ENCODE data around the gene CDKAL1.

DNA sequence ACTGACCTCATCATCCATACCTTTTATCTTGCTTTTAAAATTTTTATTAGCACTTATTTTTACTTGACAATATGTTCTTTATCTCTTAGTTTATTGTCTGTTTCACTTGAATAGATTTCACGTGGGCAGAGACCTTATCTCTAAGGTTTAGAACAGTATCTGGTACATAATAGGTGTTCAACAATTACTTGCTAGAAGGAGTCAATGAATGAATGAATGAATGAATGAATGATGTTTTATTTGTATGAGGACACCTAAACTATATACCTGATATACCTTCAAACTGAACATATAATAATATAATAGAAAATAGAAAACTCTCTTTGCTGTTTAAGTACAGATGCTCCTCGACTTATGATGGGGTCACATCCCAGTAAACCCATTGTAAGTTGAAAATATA is 412.6 kb downstream of the CDKAL1 start:
- TF ChIP-seq EZH2 (conservative IDR thresholded peaks at IDR 0.05; ENCODE audit: low read depth, low read length): no peak
- TF ChIP-seq ZNF142 (CRISPR knock-in tag; IDR thresholded peaks at IDR 0.05): no peak
- TF ChIP-seq JUND (CRISPR knock-in tag; IDR thresholded peaks at IDR 0.05): no peak
- TF ChIP-seq, protein P1, sequence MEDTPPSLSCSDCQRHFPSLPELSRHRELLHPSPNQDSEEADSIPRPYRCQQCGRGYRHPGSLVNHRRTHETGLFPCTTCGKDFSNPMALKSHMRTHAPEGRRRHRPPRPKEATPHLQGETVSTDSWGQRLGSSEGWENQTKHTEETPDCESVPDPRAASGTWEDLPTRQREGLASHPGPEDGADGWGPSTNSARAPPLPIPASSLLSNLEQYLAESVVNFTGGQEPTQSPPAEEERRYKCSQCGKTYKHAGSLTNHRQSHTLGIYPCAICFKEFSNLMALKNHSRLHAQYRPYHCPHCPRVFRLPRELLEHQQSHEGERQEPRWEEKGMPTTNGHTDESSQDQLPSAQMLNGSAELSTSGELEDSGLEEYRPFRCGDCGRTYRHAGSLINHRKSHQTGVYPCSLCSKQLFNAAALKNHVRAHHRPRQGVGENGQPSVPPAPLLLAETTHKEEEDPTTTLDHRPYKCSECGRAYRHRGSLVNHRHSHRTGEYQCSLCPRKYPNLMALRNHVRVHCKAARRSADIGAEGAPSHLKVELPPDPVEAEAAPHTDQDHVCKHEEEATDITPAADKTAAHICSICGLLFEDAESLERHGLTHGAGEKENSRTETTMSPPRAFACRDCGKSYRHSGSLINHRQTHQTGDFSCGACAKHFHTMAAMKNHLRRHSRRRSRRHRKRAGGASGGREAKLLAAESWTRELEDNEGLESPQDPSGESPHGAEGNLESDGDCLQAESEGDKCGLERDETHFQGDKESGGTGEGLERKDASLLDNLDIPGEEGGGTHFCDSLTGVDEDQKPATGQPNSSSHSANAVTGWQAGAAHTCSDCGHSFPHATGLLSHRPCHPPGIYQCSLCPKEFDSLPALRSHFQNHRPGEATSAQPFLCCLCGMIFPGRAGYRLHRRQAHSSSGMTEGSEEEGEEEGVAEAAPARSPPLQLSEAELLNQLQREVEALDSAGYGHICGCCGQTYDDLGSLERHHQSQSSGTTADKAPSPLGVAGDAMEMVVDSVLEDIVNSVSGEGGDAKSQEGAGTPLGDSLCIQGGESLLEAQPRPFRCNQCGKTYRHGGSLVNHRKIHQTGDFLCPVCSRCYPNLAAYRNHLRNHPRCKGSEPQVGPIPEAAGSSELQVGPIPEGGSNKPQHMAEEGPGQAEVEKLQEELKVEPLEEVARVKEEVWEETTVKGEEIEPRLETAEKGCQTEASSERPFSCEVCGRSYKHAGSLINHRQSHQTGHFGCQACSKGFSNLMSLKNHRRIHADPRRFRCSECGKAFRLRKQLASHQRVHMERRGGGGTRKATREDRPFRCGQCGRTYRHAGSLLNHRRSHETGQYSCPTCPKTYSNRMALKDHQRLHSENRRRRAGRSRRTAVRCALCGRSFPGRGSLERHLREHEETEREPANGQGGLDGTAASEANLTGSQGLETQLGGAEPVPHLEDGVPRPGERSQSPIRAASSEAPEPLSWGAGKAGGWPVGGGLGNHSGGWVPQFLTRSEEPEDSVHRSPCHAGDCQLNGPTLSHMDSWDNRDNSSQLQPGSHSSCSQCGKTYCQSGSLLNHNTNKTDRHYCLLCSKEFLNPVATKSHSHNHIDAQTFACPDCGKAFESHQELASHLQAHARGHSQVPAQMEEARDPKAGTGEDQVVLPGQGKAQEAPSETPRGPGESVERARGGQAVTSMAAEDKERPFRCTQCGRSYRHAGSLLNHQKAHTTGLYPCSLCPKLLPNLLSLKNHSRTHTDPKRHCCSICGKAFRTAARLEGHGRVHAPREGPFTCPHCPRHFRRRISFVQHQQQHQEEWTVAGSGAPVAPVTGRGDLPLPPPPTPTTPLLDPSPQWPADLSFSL (CRISPR knock-in tag; IDR thresholded peaks at IDR 0.05): no peak
- TF ChIP-seq SOX6 (IDR thresholded peaks at IDR 0.05): no peak
- no peak for TF ChIP-seq SOX6 (CRISPR knock-in tag; IDR thresholded peaks at IDR 0.05)
- no peak for TF ChIP-seq ZNF274 (CRISPR knock-in tag; IDR thresholded peaks at IDR 0.05)
- no peak for TF ChIP-seq POLR2A (IDR thresholded peaks at IDR 0.05; ENCODE audit: insufficient read depth in 1 of 2, low read depth in 2 of 2, low read length in 2 of 2)
- no peak for TF ChIP-seq TSC22D2 (CRISPR knock-in tag; IDR thresholded peaks at IDR 0.05; ENCODE audit: borderline replicate concordance)
